ENCODE data around the gene SERPINE1. TPM values are rescaled to one million over a fixed set of nuclear protein-coding genes. Genes with fewer than 3 reads are reported as not detected.

The SERPINE1 gene
- total RNA-seq, 1 experiment from 2014 or later: 12.8 TPM

- Histone ChIP-seq H3K4me2 (ENCODE audit: low read length) (peak overlapping the region; percentile 4; the same call in 1 of the 2 replicates), H3K4me1 (ENCODE audit: control insufficient read depth in 1 of 2, insufficient read depth in 2 of 2, low read length in 2 of 2) (peaks cover 6 to 23% of the 10 kb centered on the region in 2 experiments; a peak in 3 of 4 replicates), H3K27me3 (ENCODE audit: insufficient read depth, low read length) (no peaks in the 10 kb centered on the region), H4K20me1 (ENCODE audit: insufficient read depth) (no peaks in the 10 kb centered on the region), H3K79me2 (ENCODE audit: insufficient read depth, low read length) (no peaks in the 10 kb centered on the region), H2AFZ (ENCODE audit: low read depth, low read length, poor library complexity, severe bottlenecking) (peak overlapping the region; percentile 65), H3K36me3 (ENCODE audit: control insufficient read depth in 1 of 2, insufficient read depth in 2 of 2, low read length in 2 of 2) (no peaks in the 10 kb centered on the region), H3K27ac (ENCODE audit: low read depth, low read length) (no peak overlapping the region), H3K4me3 (replicated peaks in 1 of 2; ENCODE audit: low read depth in 1 of 2, low read length in 2 of 2) (no peak overlapping the region), H3K9me2 (ENCODE audit: insufficient read depth) (no peaks in the 10 kb centered on the region), H3K9ac (ENCODE audit: low read length) (no peak overlapping the region), H3K9me3 (ENCODE audit: control insufficient read depth in 1 of 2, insufficient read depth in 1 of 2, low read depth in 1 of 2, low read length in 2 of 2) (no peaks in the 10 kb centered on the region)
- DNase-seq (ENCODE audit: low read depth, low spot score) (no peak), ATAC-seq (no peak)
- no TSS peak for BruUV-seq (replicated peaks)
- ChIA-PET POLR2A (interaction anchor here (1.6 kb wide), 1 partner anchor 41 kb away, joined by 4 read pairs; no protein-coding TSS in a partner anchor), CTCF (interaction anchor here (1.3 kb wide), 1 partner anchor 42 kb away, joined by 4 read pairs; no protein-coding TSS in a partner anchor), RAD21 (ENCODE audit: low non-redundant PET in 1 of 2, low total read pairs in 2 of 2, uncharacterized antibody in 2 of 2, unreplicated experiment in 2 of 2) (no interaction called here)
- intact Hi-C loops (cut with micrococcal nuclease): no loop called here
- no peak for TF ChIP-seq SIN3A (IDR thresholded peaks at IDR 0.05; ENCODE audit: low read depth)
- no peak for TF ChIP-seq REST (IDR thresholded peaks at IDR 0.05; ENCODE audit: low read depth)
- TF ChIP-seq FOSL1 (IDR thresholded peaks at IDR 0.05; ENCODE audit: low read depth): no peak
- TF ChIP-seq YY1 (IDR thresholded peaks at IDR 0.05; ENCODE audit: extremely low read depth, insufficient replicate concordance, low read depth, low read length): no peak
- no peak for TF ChIP-seq CEBPB (IDR thresholded peaks at IDR 0.05; ENCODE audit: low read depth)
- TF ChIP-seq ELF1 (IDR thresholded peaks at IDR 0.05; ENCODE audit: borderline replicate concordance, low read depth): no peak
These were observed 58.4 kb downstream of the SERPINE1 start for GRCh38 chr7:101185258-101185839.
